ENCODE data around the gene MYO9B.

DNA sequence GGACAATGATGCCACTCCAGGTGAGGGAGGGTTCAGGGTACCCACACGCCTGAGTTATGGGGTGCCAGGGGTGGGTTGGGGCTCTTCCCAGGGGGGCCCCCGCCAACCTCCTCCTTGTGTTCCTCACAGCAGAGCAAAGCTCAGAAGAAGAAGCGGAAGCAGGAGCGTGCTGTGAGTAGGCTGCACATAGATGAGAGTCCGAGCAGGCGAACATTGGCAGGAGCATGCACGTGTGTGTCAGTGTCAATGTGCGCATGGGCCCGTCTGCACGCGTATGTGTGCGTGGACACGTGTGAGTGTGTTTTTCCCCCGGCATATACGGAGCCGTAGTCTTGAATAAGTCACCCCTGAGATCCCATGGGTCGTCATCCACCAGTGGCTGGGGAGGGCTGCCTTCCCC is 127.1 kb downstream of the MYO9B start:
- TF ChIP-seq, protein P1, sequence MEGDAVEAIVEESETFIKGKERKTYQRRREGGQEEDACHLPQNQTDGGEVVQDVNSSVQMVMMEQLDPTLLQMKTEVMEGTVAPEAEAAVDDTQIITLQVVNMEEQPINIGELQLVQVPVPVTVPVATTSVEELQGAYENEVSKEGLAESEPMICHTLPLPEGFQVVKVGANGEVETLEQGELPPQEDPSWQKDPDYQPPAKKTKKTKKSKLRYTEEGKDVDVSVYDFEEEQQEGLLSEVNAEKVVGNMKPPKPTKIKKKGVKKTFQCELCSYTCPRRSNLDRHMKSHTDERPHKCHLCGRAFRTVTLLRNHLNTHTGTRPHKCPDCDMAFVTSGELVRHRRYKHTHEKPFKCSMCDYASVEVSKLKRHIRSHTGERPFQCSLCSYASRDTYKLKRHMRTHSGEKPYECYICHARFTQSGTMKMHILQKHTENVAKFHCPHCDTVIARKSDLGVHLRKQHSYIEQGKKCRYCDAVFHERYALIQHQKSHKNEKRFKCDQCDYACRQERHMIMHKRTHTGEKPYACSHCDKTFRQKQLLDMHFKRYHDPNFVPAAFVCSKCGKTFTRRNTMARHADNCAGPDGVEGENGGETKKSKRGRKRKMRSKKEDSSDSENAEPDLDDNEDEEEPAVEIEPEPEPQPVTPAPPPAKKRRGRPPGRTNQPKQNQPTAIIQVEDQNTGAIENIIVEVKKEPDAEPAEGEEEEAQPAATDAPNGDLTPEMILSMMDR (IDR thresholded peaks at IDR 0.05; ENCODE audit: borderline replicate concordance, extremely low read depth, low read length, poor library complexity, severe bottlenecking): no peak
- no peak for TF ChIP-seq EZH2 (IDR thresholded peaks at IDR 0.05; ENCODE audit: borderline replicate concordance, low read depth, low read length, severe bottlenecking)

Data from DND-41 (cell line).